ENCODE measurements around the gene ANKRD45. TPM values are rescaled to one million over a fixed set of nuclear protein-coding genes. Genes with fewer than 3 reads are reported as not detected.
A peak's percentile ranks its signal among the peaks of the same experiment; 100 is the strongest.
"Not testable (repeated sequence)": the region's sequence is repeated elsewhere in the genome, so short reads cannot be mapped to it uniquely, and the experiment has no call there.

Gene ANKRD45
- total and polyA plus RNA-seq, 9 donors: 0.30 to 7.1 (median 2.5) TPM

DNA sequence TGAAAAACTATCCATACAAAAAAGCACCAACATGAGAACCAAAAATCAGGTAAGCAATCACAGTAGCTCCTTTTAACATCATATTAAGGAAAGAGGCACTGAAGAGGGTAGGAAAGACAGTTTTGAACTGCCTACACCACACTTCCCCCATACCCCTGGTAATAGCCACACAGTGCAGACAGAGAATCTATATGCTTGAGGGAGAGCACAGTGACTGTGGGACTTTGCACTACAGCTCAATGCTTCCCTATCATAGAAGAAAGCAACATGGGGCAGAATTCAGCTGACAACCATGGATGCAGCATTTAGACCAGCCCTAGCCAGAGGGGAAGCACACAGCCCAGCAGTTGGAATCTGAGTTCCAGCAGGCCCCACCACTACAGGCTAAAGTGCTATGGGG, 42.4 kb downstream of the ANKRD45 start:
- intact Hi-C loops (cut with DNase I): no loop called here
- no peaks in the 10 kb centered on the region for H3K4me1 ChIP-seq (ENCODE audit: insufficient read depth)
- H3K27ac ChIP-seq: no peak overlapping the region
- no peak for TF ChIP-seq POLR2A (IDR thresholded peaks at IDR 0.05)
- TF ChIP-seq, protein P1, sequence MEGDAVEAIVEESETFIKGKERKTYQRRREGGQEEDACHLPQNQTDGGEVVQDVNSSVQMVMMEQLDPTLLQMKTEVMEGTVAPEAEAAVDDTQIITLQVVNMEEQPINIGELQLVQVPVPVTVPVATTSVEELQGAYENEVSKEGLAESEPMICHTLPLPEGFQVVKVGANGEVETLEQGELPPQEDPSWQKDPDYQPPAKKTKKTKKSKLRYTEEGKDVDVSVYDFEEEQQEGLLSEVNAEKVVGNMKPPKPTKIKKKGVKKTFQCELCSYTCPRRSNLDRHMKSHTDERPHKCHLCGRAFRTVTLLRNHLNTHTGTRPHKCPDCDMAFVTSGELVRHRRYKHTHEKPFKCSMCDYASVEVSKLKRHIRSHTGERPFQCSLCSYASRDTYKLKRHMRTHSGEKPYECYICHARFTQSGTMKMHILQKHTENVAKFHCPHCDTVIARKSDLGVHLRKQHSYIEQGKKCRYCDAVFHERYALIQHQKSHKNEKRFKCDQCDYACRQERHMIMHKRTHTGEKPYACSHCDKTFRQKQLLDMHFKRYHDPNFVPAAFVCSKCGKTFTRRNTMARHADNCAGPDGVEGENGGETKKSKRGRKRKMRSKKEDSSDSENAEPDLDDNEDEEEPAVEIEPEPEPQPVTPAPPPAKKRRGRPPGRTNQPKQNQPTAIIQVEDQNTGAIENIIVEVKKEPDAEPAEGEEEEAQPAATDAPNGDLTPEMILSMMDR (IDR thresholded peaks at IDR 0.05): no peak
- no peak for TF ChIP-seq EP300 (IDR thresholded peaks at IDR 0.05)
- H3K27me3 ChIP-seq: no peaks in the 10 kb centered on the region
- DNase-seq: no peak
- no peak overlapping the region for H3K4me3 ChIP-seq
- H3K36me3 ChIP-seq: no peaks in the 10 kb centered on the region
- no peaks in the 10 kb centered on the region for H3K9me3 ChIP-seq

DNA sequence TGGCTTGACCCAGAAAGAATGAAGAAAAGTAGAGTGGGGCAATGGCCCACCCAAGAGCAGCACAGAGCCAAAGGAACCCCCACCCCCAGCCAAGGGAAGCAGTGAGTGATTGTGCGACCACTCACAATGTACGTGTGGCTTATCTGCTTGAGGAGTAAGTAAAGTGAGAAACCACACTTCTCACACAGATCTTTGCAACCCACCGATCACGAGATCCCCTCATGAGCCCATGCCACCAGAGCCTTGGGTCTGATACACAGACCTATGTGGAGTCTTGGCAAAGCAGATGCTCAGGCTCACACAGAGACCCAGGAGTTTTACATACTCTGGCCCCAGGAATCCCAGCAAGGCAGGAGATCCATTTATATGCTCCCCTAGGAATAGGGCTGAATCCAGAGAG, 52.8 kb downstream of the ANKRD45 start:
- H3K4me1 ChIP-seq (ENCODE audit: insufficient read depth): no peaks in the 10 kb centered on the region
- 93 to 95% (median 95%) methylated on average over 4 of the region's 4 CpGs for WGBS, 3 donors
- H3K9me3 ChIP-seq: no peaks in the 10 kb centered on the region
- DNase-seq: no peak
- TF ChIP-seq, protein P1 (IDR thresholded peaks at IDR 0.05): no peak
- TF ChIP-seq POLR2A (IDR thresholded peaks at IDR 0.05) (no peak), EP300 (IDR thresholded peaks at IDR 0.05) (no peak)
- no peak overlapping the region for H3K27ac ChIP-seq
- no peak overlapping the region for H3K4me3 ChIP-seq
- intact Hi-C loops (cut with DNase I): no loop called here
- no peaks in the 10 kb centered on the region for H3K27me3 ChIP-seq
- H3K36me3 ChIP-seq: no peaks in the 10 kb centered on the region

DNA sequence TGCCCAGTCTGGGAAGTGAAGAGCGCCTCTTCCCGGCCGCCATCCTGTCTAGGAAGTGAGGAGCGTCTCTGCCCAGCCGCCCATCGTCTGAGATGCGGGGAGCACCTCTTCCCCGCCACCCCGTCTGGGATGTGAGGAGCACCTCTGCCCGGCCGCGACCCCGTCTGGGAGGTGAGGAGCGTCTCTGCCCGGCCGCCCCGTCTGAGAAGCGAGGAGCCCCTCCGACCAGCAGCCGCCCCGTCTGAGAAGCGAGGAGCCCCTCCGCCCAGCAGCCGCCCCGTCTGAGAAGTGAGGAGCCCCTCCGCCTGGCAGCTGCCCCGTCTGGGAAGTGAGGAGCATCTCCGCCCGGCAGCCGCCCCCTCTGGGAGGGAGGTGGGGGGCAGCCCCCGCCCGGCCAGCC, 56.6 kb downstream of the ANKRD45 start:
- H3K27me3 ChIP-seq; H3K36me3 ChIP-seq; H3K4me1 ChIP-seq (ENCODE audit: insufficient read depth); H3K4me3 ChIP-seq; DNase-seq; H3K9me3 ChIP-seq; H3K27ac ChIP-seq; intact Hi-C loops (cut with DNase I): not testable (repeated sequence)
- WGBS, 3 donors: 89 to 97% (median 94%) methylated on average over 30 to 32 of the region's 32 CpGs

- H3K4me1 ChIP-seq (ENCODE audit: insufficient read depth): no peaks in the 10 kb centered on the region
- no peaks in the 10 kb centered on the region for H3K36me3 ChIP-seq
- TF ChIP-seq EP300 (IDR thresholded peaks at IDR 0.05) (no peak), POLR2A (IDR thresholded peaks at IDR 0.05) (no peak)
- TF ChIP-seq, protein P1 (IDR thresholded peaks at IDR 0.05): no peak
- H3K9me3 ChIP-seq: no peaks in the 10 kb centered on the region
- intact Hi-C loops (cut with DNase I): no loop called here
- 92 to 95% (median 95%) methylated on average over 4 of the region's 4 CpGs for WGBS, 3 donors
- H3K27ac ChIP-seq: no peak overlapping the region
- H3K4me3 ChIP-seq: no peak overlapping the region
- no peak for DNase-seq
- no peaks in the 10 kb centered on the region for H3K27me3 ChIP-seq
These were observed 61.0 kb downstream of the ANKRD45 start for GRCh38 chr1:173608503-173609216.

DNA sequence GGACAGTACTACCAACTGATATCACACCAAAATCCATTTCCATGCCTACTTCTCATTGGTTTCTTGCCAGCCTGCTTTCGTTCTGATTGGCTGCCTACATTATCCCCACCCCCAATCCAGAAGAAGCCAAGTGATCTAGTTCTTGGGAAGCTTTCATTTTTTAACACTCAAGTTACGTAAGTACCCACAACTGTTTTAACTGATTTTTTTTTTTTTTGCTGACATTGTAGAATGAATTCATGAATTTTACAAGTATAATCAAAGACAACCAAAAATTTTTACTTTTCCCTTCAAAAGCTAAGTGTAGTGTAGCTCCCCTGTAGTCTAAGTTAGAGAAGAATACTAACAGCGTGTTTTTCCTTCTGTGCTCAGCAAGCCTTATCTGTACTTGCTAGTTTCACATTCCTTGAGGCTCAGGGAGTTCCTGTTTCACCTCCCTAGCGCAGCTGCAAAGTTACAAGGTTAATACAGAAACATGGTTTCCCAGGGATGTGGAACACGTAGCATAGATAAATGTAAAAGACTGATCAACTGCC, 66.5 kb downstream of the ANKRD45 start, which contains the start of gene SLC9C2:
Gene SLC9C2, minus strand, starts transcription at position 17 of the 536 bp plus-strand sequence. CDS start 1,296 bp downstream, outside the sequence.
- Histone ChIP-seq H3K9me3 (no peaks in the 10 kb centered on the region), H3K4me3 (peak within 1 kb of the TSS; percentile 24), H3K27me3 (no peaks in the 10 kb centered on the region), H3K36me3 (no peaks in the 10 kb centered on the region), H3K4me1 (ENCODE audit: insufficient read depth) (peaks cover 8% of the 10 kb centered on the region), H3K27ac (peak within 1 kb of the TSS in 1 of 2 donors; percentile 55)
- DNase-seq: peak in 4 of 5 donors; percentile 29 to 53 (median 37)
- TF ChIP-seq, protein P1 (IDR thresholded peaks at IDR 0.05): no peak
- no peak for TF ChIP-seq POLR2A (IDR thresholded peaks at IDR 0.05)
- TF ChIP-seq EP300 (IDR thresholded peaks at IDR 0.05): no peak
- 4 to 7% (median 4%) methylated on average over 5 of the region's 5 CpGs for WGBS, 3 donors
- intact Hi-C loops (cut with DNase I): no loop called here
